HG03060 (cell line): ENCODE measurements around the gene ERN1.

ENCODE experiments used
- ATAC-seq: cut with Tn5 transposase; IDR thresholded peaks from one replicate; pipeline ENCODE4 v1.9.1; 2021; ENCODE audit warnings: low read depth, moderate number of reproducible peaks; ENCODE audit not compliant: unreplicated experiment

ERN1 gene

GRCh38 chr17:64158831-64159590 lies 29.1 kb upstream of the ERN1 start:
- ATAC-seq = no peak

- ATAC-seq = no peak
Measured at GRCh38 chr17:64158406-64158805, 28.5 kb upstream of the ERN1 start.

GRCh38 chr17:64157669-64158180 lies 27.8 kb upstream of the ERN1 start:
- no peak for ATAC-seq

- no peak for ATAC-seq
Measured at GRCh38 chr17:64156670-64157069, 26.7 kb upstream of the ERN1 start.

GRCh38 chr17:64155751-64156544 lies 26.0 kb upstream of the ERN1 start:
- ATAC-seq = no peak

GRCh38 chr17:64155129-64155528 lies 25.2 kb upstream of the ERN1 start:
- no peak for ATAC-seq

- ATAC-seq = no peak
Measured at GRCh38 chr17:64154717-64155116, 24.8 kb upstream of the ERN1 start.

GRCh38 chr17:64154313-64154695 lies 24.4 kb upstream of the ERN1 start:
- no peak for ATAC-seq

- no peak for ATAC-seq
Measured at GRCh38 chr17:64153565-64154312, 23.8 kb upstream of the ERN1 start.

GRCh38 chr17:64152428-64153125 lies 22.6 kb upstream of the ERN1 start:
- ATAC-seq = no peak

GRCh38 chr17:64151016-64151368 lies 21.0 kb upstream of the ERN1 start:
- ATAC-seq = no peak

- no peak for ATAC-seq
Measured at GRCh38 chr17:64150237-64151015, 20.5 kb upstream of the ERN1 start.

- no peak for ATAC-seq
Measured at GRCh38 chr17:64149196-64149595, 19.3 kb upstream of the ERN1 start.

GRCh38 chr17:64148699-64149098 lies 18.8 kb upstream of the ERN1 start:
- ATAC-seq = no peak

GRCh38 chr17:64148017-64148631 lies 18.2 kb upstream of the ERN1 start:
- ATAC-seq = no peak

- ATAC-seq = no peak
Measured at GRCh38 chr17:64147110-64148016, 17.4 kb upstream of the ERN1 start.

- ATAC-seq = no peak
Measured at GRCh38 chr17:64146418-64147109, 16.6 kb upstream of the ERN1 start.
